T-helper 1 cell treated with Interleukin-12 subunit alpha and Interleukin-12 subunit beta and Interleukin-4 antibody, amounts not matched to agents 30 μg/mL and 1 μg/mL, for 36 hours (primary cell): ENCODE measurements around the gene COCH.
"Not testable (repeated sequence)": the region's sequence is repeated elsewhere in the genome, so short reads cannot be mapped to it uniquely, and the experiment has no call there.

Experiments
- H3K27ac Mint-ChIP-seq: one replicate; pipeline ENCODE4 v1.8.0; 2021; ENCODE audit warnings: mild to moderate bottlenecking, mixed read lengths
- H3K27me3 Mint-ChIP-seq: one replicate; pipeline ENCODE4 v1.8.0; 2021; ENCODE audit warnings: low read depth, mixed read lengths
- H3K36me3 Mint-ChIP-seq: one replicate; pipeline ENCODE4 v1.8.0; 2021; ENCODE audit warnings: low read depth, mixed read lengths
- H3K4me1 Mint-ChIP-seq: one replicate; pipeline ENCODE4 v1.8.0; 2021; ENCODE audit warnings: low read depth, mixed read lengths
- H3K4me3 Mint-ChIP-seq: one replicate; pipeline ENCODE4 v1.8.0; 2021; ENCODE audit warnings: mild to moderate bottlenecking, moderate library complexity, mixed read lengths
- H3K9me3 Mint-ChIP-seq: one replicate; pipeline ENCODE4 v1.8.0; 2021; ENCODE audit warnings: mixed read lengths

The COCH gene

GRCh38 chr14:30889244-30889594 is 14.9 kb downstream of the COCH start:
- Mint-ChIP-seq H3K9me3 (no peaks in the 10 kb centered on the region), H3K36me3 (peaks cover under 1% of the 10 kb centered on the region), H3K27ac (no peak overlapping the region)

GRCh38 chr14:30893819-30894218 is 19.5 kb downstream of the COCH start:
- H3K9me3 Mint-ChIP-seq, result no peaks in the 10 kb centered on the region
- H3K4me1 Mint-ChIP-seq, result no peaks in the 10 kb centered on the region
- H3K27ac Mint-ChIP-seq, result no peak overlapping the region
- no peak overlapping the region for H3K4me3 Mint-ChIP-seq
- peaks cover 16% of the 10 kb centered on the region for H3K36me3 Mint-ChIP-seq
- H3K27me3 Mint-ChIP-seq, result no peaks in the 10 kb centered on the region

More at GRCh38 chr14:30889244-30889594, 14.9 kb downstream of the COCH start:
- H3K4me1 Mint-ChIP-seq, result no peaks in the 10 kb centered on the region
- H3K4me3 Mint-ChIP-seq, result no peak overlapping the region
- no peaks in the 10 kb centered on the region for H3K27me3 Mint-ChIP-seq

- H3K9me3 Mint-ChIP-seq, result no peaks in the 10 kb centered on the region
- H3K27me3 Mint-ChIP-seq, result no peaks in the 10 kb centered on the region
- no peak overlapping the region for H3K27ac Mint-ChIP-seq
- peaks cover 20% of the 10 kb centered on the region for H3K36me3 Mint-ChIP-seq
- H3K4me3 Mint-ChIP-seq, result no peak overlapping the region
- H3K4me1 Mint-ChIP-seq, result peaks cover 2% of the 10 kb centered on the region
These were observed 20.7 kb downstream of the COCH start for GRCh38 chr14:30894923-30895515.

GRCh38 chr14:30896435-30896834 is 22.1 kb downstream of the COCH start:
- Mint-ChIP-seq H3K4me3 (no peak overlapping the region), H3K36me3 (peaks cover 21% of the 10 kb centered on the region), H3K27ac (no peak overlapping the region), H3K27me3 (no peaks in the 10 kb centered on the region), H3K4me1 (peaks cover 2% of the 10 kb centered on the region), H3K9me3 (no peaks in the 10 kb centered on the region)

GRCh38 chr14:30897121-30897520 is 22.8 kb downstream of the COCH start:
- not testable (repeated sequence) for H3K9me3 Mint-ChIP-seq, H3K27me3 Mint-ChIP-seq, H3K4me3 Mint-ChIP-seq, H3K27ac Mint-ChIP-seq, H3K4me1 Mint-ChIP-seq
- peaks cover 24% of the 10 kb centered on the region for H3K36me3 Mint-ChIP-seq

GRCh38 chr14:30903285-30904124 is 29.1 kb downstream of the COCH start:
- Mint-ChIP-seq H3K9me3 (no peaks in the 10 kb centered on the region), H3K27ac (no peak overlapping the region), H3K27me3 (no peaks in the 10 kb centered on the region), H3K4me1 (peaks cover 4% of the 10 kb centered on the region), H3K36me3 (peaks cover 24% of the 10 kb centered on the region), H3K4me3 (no peak overlapping the region)

- no peak overlapping the region for H3K27ac Mint-ChIP-seq
- H3K4me1 Mint-ChIP-seq, result no peaks in the 10 kb centered on the region
- H3K4me3 Mint-ChIP-seq, result no peak overlapping the region
- no peaks in the 10 kb centered on the region for H3K9me3 Mint-ChIP-seq
- H3K27me3 Mint-ChIP-seq, result no peaks in the 10 kb centered on the region
- peaks cover 23% of the 10 kb centered on the region for H3K36me3 Mint-ChIP-seq
These were observed 32.6 kb downstream of the COCH start for GRCh38 chr14:30906752-30907658.

GRCh38 chr14:30907659-30908057 is 33.3 kb downstream of the COCH start:
- no peaks in the 10 kb centered on the region for H3K27me3 Mint-ChIP-seq

GRCh38 chr14:30908826-30909225 is 34.5 kb downstream of the COCH start:
- Mint-ChIP-seq H3K4me3 (no peak overlapping the region), H3K27me3 (no peaks in the 10 kb centered on the region), H3K36me3 (peaks cover 19% of the 10 kb centered on the region)

More at GRCh38 chr14:30907659-30908057, 33.3 kb downstream of the COCH start:
- H3K9me3 Mint-ChIP-seq, result no peaks in the 10 kb centered on the region
- H3K4me1 Mint-ChIP-seq, result no peaks in the 10 kb centered on the region
- H3K36me3 Mint-ChIP-seq, result peaks cover 19% of the 10 kb centered on the region
- no peak overlapping the region for H3K27ac Mint-ChIP-seq
- H3K4me3 Mint-ChIP-seq, result no peak overlapping the region

GRCh38 chr14:30914812-30915211 is 40.5 kb downstream of the COCH start:
- Mint-ChIP-seq H3K9me3 (no peaks in the 10 kb centered on the region), H3K4me3 (no peak overlapping the region), H3K36me3 (peaks cover 10% of the 10 kb centered on the region), H3K4me1 (no peaks in the 10 kb centered on the region), H3K27ac (no peak overlapping the region), H3K27me3 (no peaks in the 10 kb centered on the region)

More at GRCh38 chr14:30908826-30909225, 34.5 kb downstream of the COCH start:
- Mint-ChIP-seq H3K27ac (no peak overlapping the region), H3K9me3 (no peaks in the 10 kb centered on the region), H3K4me1 (no peaks in the 10 kb centered on the region)

- no peaks in the 10 kb centered on the region for H3K9me3 Mint-ChIP-seq
- no peak overlapping the region for H3K4me3 Mint-ChIP-seq
- peaks cover 2% of the 10 kb centered on the region for H3K4me1 Mint-ChIP-seq
- no peaks in the 10 kb centered on the region for H3K27me3 Mint-ChIP-seq
- peaks cover 12% of the 10 kb centered on the region for H3K36me3 Mint-ChIP-seq
- no peak overlapping the region for H3K27ac Mint-ChIP-seq
These were observed 41.2 kb downstream of the COCH start for GRCh38 chr14:30915596-30915995.

- Mint-ChIP-seq H3K4me1 (peaks cover 9% of the 10 kb centered on the region), H3K9me3 (no peaks in the 10 kb centered on the region), H3K27me3 (no peaks in the 10 kb centered on the region), H3K27ac (no peak overlapping the region), H3K36me3 (peaks cover 16% of the 10 kb centered on the region), H3K4me3 (no peak overlapping the region)
These were observed 46.9 kb downstream of the COCH start for GRCh38 chr14:30921305-30921704.

GRCh38 chr14:30921788-30922187 is 47.4 kb downstream of the COCH start:
- Mint-ChIP-seq H3K27ac (no peak overlapping the region), H3K9me3 (no peaks in the 10 kb centered on the region), H3K4me3 (no peak overlapping the region), H3K4me1 (peaks cover 9% of the 10 kb centered on the region), H3K36me3 (peaks cover 16% of the 10 kb centered on the region), H3K27me3 (no peaks in the 10 kb centered on the region)

GRCh38 chr14:30925254-30925653 is 50.9 kb downstream of the COCH start:
- Mint-ChIP-seq H3K4me3 (no peak overlapping the region), H3K9me3 (no peaks in the 10 kb centered on the region), H3K36me3 (peaks cover 15% of the 10 kb centered on the region)

More at GRCh38 chr14:30925254-30925653, 50.9 kb downstream of the COCH start:
- H3K27me3 Mint-ChIP-seq, result no peaks in the 10 kb centered on the region
- H3K4me1 Mint-ChIP-seq, result peaks cover 15% of the 10 kb centered on the region
- no peak overlapping the region for H3K27ac Mint-ChIP-seq
